ENCODE measurements around the gene RABGAP1L.

Gene RABGAP1L

DNA sequence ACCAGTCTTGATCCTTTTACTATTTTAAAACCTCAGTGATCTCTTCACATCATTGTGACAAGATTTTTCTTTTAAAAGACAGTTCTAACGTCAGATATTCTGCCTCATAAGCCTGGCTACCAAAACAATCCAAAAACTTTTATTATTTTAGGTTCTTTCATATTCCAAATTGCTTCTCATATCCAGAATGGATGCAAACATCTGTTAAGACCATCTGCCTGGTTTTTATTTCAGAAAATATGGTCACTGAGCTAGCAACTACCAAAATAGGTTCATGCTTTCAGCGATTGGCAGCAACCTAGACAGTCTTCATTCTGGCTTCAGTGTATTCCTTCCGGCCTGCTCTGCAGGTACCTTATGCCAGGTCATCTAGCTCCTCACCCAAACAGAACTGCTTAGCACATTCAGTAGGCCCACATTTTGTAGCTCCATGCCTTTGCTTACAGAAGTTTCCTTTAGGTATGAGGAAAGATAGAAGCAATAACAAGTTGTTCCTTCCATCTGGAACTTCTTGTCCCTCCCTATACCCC is 781.4 kb downstream of the RABGAP1L start:
- in situ Hi-C loops (cut with MboI; ENCODE audit: low pct_unique_long_range_greater_than_20kb, low sequenced_read_pairs, unreplicated experiment): no loop called here
- TF ChIP-seq, protein P1, sequence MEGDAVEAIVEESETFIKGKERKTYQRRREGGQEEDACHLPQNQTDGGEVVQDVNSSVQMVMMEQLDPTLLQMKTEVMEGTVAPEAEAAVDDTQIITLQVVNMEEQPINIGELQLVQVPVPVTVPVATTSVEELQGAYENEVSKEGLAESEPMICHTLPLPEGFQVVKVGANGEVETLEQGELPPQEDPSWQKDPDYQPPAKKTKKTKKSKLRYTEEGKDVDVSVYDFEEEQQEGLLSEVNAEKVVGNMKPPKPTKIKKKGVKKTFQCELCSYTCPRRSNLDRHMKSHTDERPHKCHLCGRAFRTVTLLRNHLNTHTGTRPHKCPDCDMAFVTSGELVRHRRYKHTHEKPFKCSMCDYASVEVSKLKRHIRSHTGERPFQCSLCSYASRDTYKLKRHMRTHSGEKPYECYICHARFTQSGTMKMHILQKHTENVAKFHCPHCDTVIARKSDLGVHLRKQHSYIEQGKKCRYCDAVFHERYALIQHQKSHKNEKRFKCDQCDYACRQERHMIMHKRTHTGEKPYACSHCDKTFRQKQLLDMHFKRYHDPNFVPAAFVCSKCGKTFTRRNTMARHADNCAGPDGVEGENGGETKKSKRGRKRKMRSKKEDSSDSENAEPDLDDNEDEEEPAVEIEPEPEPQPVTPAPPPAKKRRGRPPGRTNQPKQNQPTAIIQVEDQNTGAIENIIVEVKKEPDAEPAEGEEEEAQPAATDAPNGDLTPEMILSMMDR (IDR thresholded peaks at IDR 0.05; ENCODE audit: extremely low read depth, insufficient read depth, missing control alignments): no peak
- DNase-seq (ENCODE audit: low spot score): no peak

DNA sequence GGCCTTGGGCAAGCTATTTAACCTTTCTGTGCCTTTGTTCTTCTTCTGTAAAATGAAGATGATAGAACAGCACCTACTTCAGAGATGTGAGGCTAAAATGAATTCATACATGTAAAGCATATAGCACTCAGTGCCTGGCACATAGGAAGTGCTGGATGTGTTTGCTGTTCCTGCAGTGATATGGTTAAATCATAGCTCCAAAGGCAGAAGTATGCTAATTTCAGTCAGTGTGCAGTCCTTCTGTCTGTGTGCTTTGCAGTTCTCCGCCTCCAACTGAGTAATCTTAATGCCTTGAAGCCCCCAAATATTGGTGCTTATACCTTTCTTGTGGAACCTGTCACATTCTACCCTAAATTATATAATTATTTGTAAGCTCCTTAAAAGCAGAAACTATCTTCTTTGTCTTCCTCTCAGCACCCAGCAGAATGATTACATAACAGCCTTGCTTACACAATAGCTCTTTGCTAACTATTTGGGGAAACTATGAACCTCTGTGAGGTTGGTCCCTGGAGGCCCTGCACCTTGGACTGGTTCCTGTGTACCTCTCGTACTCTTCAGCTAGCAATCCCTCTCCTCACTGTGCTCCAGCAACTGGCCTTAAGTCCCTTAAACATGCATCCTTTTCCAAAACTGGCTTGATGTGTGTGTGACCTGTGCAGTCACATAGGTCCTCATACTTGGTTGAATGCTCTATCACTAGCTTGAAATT is 783.4 kb downstream of the RABGAP1L start:
- in situ Hi-C loops (cut with MboI; ENCODE audit: low pct_unique_long_range_greater_than_20kb, low sequenced_read_pairs, unreplicated experiment): no loop called here
- no peak for DNase-seq (ENCODE audit: low spot score)
- TF ChIP-seq, protein P1 (IDR thresholded peaks at IDR 0.05; ENCODE audit: extremely low read depth, insufficient read depth, missing control alignments): no peak

DNA sequence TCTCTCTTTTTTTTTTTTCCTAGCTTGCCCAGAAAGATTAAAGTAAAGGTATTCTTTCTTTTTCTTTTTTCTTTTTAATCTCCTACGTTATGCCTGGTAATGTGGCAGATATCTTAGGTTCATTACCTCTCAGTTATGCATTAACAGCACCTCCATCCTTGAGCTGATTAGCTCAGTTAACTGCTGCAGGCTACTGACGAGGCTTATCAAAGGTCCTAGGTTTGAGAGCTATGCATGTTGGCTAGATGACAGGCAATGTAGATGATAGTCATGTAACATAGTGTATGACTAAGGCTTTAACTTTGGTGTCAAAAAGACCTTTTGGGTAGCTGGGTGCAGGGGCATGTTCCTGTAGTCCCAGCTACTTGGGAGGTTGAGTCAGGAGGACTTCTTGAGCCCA is 786.7 kb downstream of the RABGAP1L start:
- in situ Hi-C loops (cut with MboI; ENCODE audit: low pct_unique_long_range_greater_than_20kb, low sequenced_read_pairs, unreplicated experiment): no loop called here
- DNase-seq (ENCODE audit: low spot score): no peak
- TF ChIP-seq, protein P1 (IDR thresholded peaks at IDR 0.05; ENCODE audit: extremely low read depth, insufficient read depth, missing control alignments): no peak

DNA sequence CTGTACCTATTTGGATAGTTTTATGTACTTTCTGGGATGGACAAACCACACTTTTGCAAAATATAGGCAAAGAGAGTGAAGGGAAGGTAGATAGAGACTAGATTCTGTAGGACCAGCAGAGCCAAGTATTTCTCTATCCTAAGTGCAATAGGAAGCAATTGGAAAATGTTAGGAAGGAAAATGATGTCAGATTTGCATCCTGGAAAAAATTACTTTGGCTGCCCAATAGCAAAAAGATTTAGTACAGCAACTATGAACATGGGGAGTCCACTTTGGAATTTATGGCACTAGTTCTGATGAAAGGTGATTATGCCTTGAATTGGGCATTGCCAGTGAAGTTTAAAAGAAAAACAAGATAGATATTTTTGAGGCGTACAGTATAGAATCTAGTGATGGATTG is 789.7 kb downstream of the RABGAP1L start:
- DNase-seq (ENCODE audit: low spot score): no peak
- in situ Hi-C loops (cut with MboI; ENCODE audit: low pct_unique_long_range_greater_than_20kb, low sequenced_read_pairs, unreplicated experiment): no loop called here
- TF ChIP-seq, protein P1 (IDR thresholded peaks at IDR 0.05; ENCODE audit: extremely low read depth, insufficient read depth, missing control alignments): no peak

DNA sequence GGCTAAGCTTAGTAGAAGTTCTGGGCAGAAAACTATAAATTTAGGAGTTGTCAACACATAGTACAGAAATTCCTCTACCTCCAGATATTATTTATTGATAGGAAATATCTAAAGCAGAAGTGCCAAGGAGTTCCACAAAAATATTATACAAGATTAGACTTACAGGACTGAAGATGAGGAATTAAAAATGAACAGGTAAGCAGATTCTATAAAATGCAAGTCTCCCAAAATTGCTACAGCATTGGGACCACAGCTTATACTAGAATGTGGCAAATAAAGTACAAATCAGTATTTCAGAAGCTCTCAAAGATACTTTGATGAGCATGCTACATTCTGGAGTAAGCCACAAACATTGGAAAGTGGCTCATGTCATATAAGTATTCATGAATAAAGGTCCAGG is 790.3 kb downstream of the RABGAP1L start:
- TF ChIP-seq, protein P1 (IDR thresholded peaks at IDR 0.05; ENCODE audit: extremely low read depth, insufficient read depth, missing control alignments): no peak
- DNase-seq (ENCODE audit: low spot score): no peak
- in situ Hi-C loops (cut with MboI; ENCODE audit: low pct_unique_long_range_greater_than_20kb, low sequenced_read_pairs, unreplicated experiment): no loop called here

DNA sequence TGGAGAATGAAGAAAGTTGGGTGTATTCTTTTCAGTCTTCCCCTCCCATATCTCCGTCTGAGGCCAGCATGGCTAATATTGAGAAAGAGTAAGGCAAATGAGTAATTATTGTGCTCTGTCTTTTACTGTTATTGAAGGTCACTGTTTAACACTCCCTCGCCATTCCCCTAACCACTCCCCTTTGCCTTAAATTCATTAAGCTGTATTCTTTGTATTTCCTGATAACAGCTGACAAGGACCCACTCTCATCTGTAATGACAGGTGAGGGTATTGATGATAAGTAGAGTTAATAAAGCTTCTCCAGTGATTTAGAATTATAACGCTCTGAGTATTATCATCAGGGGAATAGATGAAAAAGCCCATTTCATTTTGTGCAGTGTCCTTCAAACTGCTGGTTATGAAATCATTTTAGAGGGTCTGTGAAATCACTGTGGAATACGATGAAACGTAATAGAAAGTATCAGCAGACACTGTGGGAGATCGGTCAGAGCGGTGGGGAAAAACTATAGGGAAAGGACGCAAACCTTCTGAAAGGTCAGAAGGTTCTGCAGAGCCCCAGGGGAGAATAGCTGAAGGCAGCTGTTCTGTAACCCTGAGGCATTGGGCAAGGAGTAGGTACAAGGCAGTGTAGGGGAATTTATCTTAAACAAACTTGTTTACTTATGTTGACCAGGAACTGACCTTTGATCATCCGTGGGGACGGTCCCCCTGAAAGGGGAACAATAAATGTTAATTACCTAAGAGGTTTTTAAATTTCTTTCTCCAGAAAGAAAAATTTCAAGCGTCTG is 794.2 kb downstream of the RABGAP1L start:
- TF ChIP-seq, protein P1 (IDR thresholded peaks at IDR 0.05; ENCODE audit: extremely low read depth, insufficient read depth, missing control alignments): no peak
- in situ Hi-C loops (cut with MboI; ENCODE audit: low pct_unique_long_range_greater_than_20kb, low sequenced_read_pairs, unreplicated experiment): no loop called here
- DNase-seq (ENCODE audit: low spot score): no peak
